ENCODE measurements around the gene ZSWIM1. TPM values are rescaled to one million over a fixed set of nuclear protein-coding genes. Genes with fewer than 3 reads are reported as not detected.

The ZSWIM1 gene
- total RNA-seq, 1 experiment from 2014 or later = 13.2 TPM

GRCh38 chr20:45912344-45912682 is 31.3 kb downstream of the ZSWIM1 start:
- POLR2A ChIA-PET (ENCODE audit: low non-redundant PET) = no interaction called here

GRCh38 chr20:45913116-45913515 is 32.1 kb downstream of the ZSWIM1 start:
- no peaks in the 10 kb centered on the region for H3K27me3 ChIP-seq (replicated peaks; ENCODE audit: insufficient read depth, low read depth, low read length, poor library complexity)
- H3K27ac ChIP-seq (ENCODE audit: low read depth, low read length, poor library complexity, severe bottlenecking) = no peak overlapping the region
- peaks cover 17% of the 10 kb centered on the region for H3K4me1 ChIP-seq (ENCODE audit: insufficient read depth, low read length, poor library complexity, severe bottlenecking)
- no peak for DNase-seq (ENCODE audit: low spot score)
- no TSS peak for BruUV-seq (replicated peaks)
- TF ChIP-seq CTCF (conservative IDR thresholded peaks at IDR 0.05; ENCODE audit: low read depth, low read length) (no peak), EZH2 (IDR thresholded peaks at IDR 0.05; ENCODE audit: borderline replicate concordance, low read depth, low read length, poor library complexity, severe bottlenecking) (no peak)
- intact Hi-C loops (cut with micrococcal nuclease; ENCODE audit: unreplicated experiment) = no loop called here
- ChIA-PET POLR2A (ENCODE audit: low non-redundant PET) (no interaction called here), CTCF (no interaction called here)
- peaks cover 4% of the 10 kb centered on the region for H3K36me3 ChIP-seq (ENCODE audit: insufficient read depth, low read length, poor library complexity, severe bottlenecking)
- H3K9me3 ChIP-seq (ENCODE audit: low read depth, low read length, poor library complexity, severe bottlenecking) = no peaks in the 10 kb centered on the region
- no peak overlapping the region for H3K4me3 ChIP-seq (ENCODE audit: low read depth, low read length, poor library complexity, severe bottlenecking)

More at GRCh38 chr20:45912344-45912682, 31.3 kb downstream of the ZSWIM1 start:
- Histone ChIP-seq H3K27ac (ENCODE audit: low read depth, low read length, poor library complexity, severe bottlenecking) (no peak overlapping the region), H3K4me3 (ENCODE audit: low read depth, low read length, poor library complexity, severe bottlenecking) (peak overlapping the region; percentile 63), H3K27me3 (replicated peaks; ENCODE audit: insufficient read depth, low read depth, low read length, poor library complexity) (no peaks in the 10 kb centered on the region), H3K36me3 (ENCODE audit: insufficient read depth, low read length, poor library complexity, severe bottlenecking) (peaks cover 9% of the 10 kb centered on the region), H3K9me3 (ENCODE audit: low read depth, low read length, poor library complexity, severe bottlenecking) (no peaks in the 10 kb centered on the region), H3K4me1 (ENCODE audit: insufficient read depth, low read length, poor library complexity, severe bottlenecking) (peaks cover 17% of the 10 kb centered on the region)
- CTCF ChIA-PET = interaction anchor here (0.5 kb wide), 1 partner anchor 90 kb away, joined by 3 read pairs; no protein-coding TSS in a partner anchor
- no peak for DNase-seq (ENCODE audit: low spot score)
- no TSS peak for BruUV-seq (replicated peaks)
- TF ChIP-seq CTCF (conservative IDR thresholded peaks at IDR 0.05; ENCODE audit: low read depth, low read length) (no peak), EZH2 (IDR thresholded peaks at IDR 0.05; ENCODE audit: borderline replicate concordance, low read depth, low read length, poor library complexity, severe bottlenecking) (no peak)
- intact Hi-C loops (cut with micrococcal nuclease; ENCODE audit: unreplicated experiment) = no loop called here

- Histone ChIP-seq H3K27me3 (replicated peaks; ENCODE audit: insufficient read depth, low read depth, low read length, poor library complexity) (no peaks in the 10 kb centered on the region), H3K27ac (ENCODE audit: low read depth, low read length, poor library complexity, severe bottlenecking) (no peak overlapping the region), H3K4me1 (ENCODE audit: insufficient read depth, low read length, poor library complexity, severe bottlenecking) (no peaks in the 10 kb centered on the region), H3K36me3 (ENCODE audit: insufficient read depth, low read length, poor library complexity, severe bottlenecking) (no peaks in the 10 kb centered on the region), H3K9me3 (ENCODE audit: low read depth, low read length, poor library complexity, severe bottlenecking) (no peaks in the 10 kb centered on the region), H3K4me3 (ENCODE audit: low read depth, low read length, poor library complexity, severe bottlenecking) (no peak overlapping the region)
- POLR2A ChIA-PET (ENCODE audit: low non-redundant PET) = no interaction called here
- intact Hi-C loops (cut with micrococcal nuclease; ENCODE audit: unreplicated experiment) = no loop called here
- no peak for DNase-seq (ENCODE audit: low spot score)
- CTCF ChIA-PET = no interaction called here
- BruUV-seq (replicated peaks) = no TSS peak
- TF ChIP-seq CTCF (conservative IDR thresholded peaks at IDR 0.05; ENCODE audit: low read depth, low read length) (no peak), EZH2 (IDR thresholded peaks at IDR 0.05; ENCODE audit: borderline replicate concordance, low read depth, low read length, poor library complexity, severe bottlenecking) (no peak)
Measured at GRCh38 chr20:45917790-45918141, 36.7 kb downstream of the ZSWIM1 start.

All from A673 (cell line).